ENCODE measurements around the gene IL17C. TPM values are rescaled to one million over a fixed set of nuclear protein-coding genes. Genes with fewer than 3 reads are reported as not detected.

Gene IL17C
- total and polyA plus RNA-seq, 3 donors from 2014 or later = 0.75 to 1.5 (median 0.99) TPM

DNA sequence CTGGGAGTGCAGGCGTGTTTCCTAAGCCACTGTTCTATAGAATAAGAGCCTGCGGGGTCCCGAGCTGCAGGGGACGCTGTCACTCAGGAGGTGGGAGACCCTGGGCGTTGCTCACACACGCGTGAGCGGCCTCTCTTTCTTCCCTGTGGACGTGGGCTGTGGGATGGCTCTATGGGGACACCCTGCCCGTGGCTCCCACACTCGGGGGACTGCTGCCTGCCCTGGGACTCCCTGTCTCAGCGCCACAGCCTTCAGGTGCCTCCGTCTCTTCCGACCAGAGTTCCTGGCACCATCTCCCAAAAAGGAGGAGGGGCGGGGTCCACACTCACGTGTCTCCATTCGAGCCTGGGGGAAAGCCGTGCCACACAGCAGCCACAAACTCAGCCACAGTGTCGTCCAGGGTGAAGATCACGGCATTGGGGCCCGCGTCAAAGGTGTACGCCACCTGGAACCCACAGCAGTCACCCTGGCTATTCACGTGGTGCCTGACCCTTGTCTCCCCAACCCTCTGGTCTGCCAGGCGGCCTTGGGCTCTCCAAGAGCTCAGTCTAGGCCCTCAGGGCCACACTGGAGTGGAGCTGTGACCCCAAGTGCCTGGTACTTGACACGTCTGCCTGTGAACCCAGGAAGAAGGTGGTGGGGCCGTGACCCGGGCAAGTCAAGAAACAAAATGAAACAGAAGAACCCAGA lies 16.1 kb downstream of the IL17C start:
- DNase-seq = no peak
- TF ChIP-seq, protein P1, sequence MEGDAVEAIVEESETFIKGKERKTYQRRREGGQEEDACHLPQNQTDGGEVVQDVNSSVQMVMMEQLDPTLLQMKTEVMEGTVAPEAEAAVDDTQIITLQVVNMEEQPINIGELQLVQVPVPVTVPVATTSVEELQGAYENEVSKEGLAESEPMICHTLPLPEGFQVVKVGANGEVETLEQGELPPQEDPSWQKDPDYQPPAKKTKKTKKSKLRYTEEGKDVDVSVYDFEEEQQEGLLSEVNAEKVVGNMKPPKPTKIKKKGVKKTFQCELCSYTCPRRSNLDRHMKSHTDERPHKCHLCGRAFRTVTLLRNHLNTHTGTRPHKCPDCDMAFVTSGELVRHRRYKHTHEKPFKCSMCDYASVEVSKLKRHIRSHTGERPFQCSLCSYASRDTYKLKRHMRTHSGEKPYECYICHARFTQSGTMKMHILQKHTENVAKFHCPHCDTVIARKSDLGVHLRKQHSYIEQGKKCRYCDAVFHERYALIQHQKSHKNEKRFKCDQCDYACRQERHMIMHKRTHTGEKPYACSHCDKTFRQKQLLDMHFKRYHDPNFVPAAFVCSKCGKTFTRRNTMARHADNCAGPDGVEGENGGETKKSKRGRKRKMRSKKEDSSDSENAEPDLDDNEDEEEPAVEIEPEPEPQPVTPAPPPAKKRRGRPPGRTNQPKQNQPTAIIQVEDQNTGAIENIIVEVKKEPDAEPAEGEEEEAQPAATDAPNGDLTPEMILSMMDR (IDR thresholded peaks at IDR 0.05) = no peak
- no peak for TF ChIP-seq POLR2A (IDR thresholded peaks at IDR 0.05)
- Histone ChIP-seq H3K9me3 (no peaks in the 10 kb centered on the region), H3K4me1 (peaks cover 5% of the 10 kb centered on the region), H3K27me3 (no peaks in the 10 kb centered on the region), H3K4me3 (no peak overlapping the region), H3K27ac (no peak overlapping the region), H3K36me3 (ENCODE audit: low read depth, missing control alignments) (no peaks in the 10 kb centered on the region)
- intact Hi-C loops (cut with DNase I; ENCODE audit: low total_unique reads) = no loop called here
- WGBS, 2 donors = 87 to 93% methylated on average over 15 to 28 of the region's 28 CpGs

DNA sequence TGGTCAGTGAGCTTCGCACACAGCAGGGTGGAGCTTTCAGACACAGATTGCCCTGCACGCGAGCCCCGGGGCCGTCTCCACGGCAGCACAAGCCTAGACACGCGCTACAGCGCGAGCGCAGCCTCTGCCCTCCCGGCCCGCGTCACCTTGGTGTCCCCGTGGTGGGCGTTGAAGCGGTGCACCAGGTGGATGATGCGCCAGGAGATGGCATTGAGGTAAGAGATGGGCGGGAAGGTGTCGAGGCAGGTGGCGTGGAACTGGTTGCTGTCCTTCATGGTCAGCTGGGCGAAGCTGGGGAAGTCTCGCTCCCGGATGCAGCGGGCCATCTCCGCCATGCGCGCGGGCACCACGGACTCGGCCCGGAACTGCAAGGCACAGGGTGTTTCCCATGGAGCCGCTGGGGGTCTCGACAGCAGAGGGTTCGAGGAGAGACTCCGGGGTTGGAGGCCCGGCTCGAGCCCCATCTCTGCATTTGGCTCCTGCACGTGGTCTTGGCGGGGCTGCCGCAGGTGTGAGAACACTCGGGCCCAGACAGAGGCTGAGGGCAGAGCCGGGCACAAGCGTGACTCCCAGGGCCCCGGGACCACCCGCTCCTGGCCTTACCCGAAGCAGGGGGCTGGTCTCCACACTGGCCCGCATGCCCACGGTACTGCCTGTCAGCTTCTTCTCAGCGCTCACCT lies 16.8 kb downstream of the IL17C start:
- Histone ChIP-seq H3K27ac (no peak overlapping the region), H3K36me3 (ENCODE audit: low read depth, missing control alignments) (no peaks in the 10 kb centered on the region), H3K4me3 (no peak overlapping the region), H3K9me3 (no peaks in the 10 kb centered on the region), H3K4me1 (peaks cover 5% of the 10 kb centered on the region), H3K27me3 (no peaks in the 10 kb centered on the region)
- intact Hi-C loops (cut with DNase I; ENCODE audit: low total_unique reads) = no loop called here
- WGBS, 2 donors = 95 to 96% methylated on average over 29 to 43 of the region's 50 CpGs
- TF ChIP-seq, protein P1 (IDR thresholded peaks at IDR 0.05) = no peak
- no peak for TF ChIP-seq POLR2A (IDR thresholded peaks at IDR 0.05)
- DNase-seq = no peak

DNA sequence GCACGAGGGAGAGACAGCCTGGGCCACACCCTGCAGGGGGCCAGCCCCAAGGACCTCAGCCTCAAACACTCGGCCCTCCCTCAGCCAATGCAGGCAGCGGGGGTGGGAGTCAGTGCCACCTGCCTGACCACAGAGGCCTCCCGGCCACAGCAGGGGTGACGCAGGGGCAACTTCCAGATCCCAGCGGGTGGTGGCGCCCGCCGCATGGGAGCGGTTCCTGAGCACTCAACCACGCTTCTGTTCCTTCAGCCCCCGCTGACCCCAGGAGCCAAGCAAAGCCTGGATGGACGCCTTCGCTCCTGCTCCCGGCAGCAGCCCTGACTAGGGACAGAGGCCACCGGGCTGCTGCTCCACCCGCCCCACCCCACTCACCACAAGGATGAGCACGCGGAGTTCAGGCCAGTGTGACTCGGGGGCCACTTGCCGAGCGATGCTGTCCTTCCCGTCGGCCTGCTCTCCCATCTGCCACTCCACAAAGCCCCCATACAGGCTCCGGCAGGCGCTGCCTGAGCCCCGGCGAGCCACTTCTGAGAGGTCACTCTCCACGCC lies 17.4 kb downstream of the IL17C start:
- no peak for TF ChIP-seq POLR2A (IDR thresholded peaks at IDR 0.05)
- TF ChIP-seq, protein P1 (IDR thresholded peaks at IDR 0.05) = no peak
- no peak for DNase-seq
- H3K36me3 ChIP-seq (ENCODE audit: low read depth, missing control alignments) = no peaks in the 10 kb centered on the region
- H3K9me3 ChIP-seq = no peaks in the 10 kb centered on the region
- H3K27ac ChIP-seq = no peak overlapping the region
- H3K27me3 ChIP-seq = no peaks in the 10 kb centered on the region
- H3K4me3 ChIP-seq = no peak overlapping the region
- WGBS, 2 donors = 80 to 94% methylated on average over 1 to 23 of the region's 29 CpGs
- intact Hi-C loops (cut with DNase I; ENCODE audit: low total_unique reads) = no loop called here
- peaks cover 5% of the 10 kb centered on the region for H3K4me1 ChIP-seq

DNA sequence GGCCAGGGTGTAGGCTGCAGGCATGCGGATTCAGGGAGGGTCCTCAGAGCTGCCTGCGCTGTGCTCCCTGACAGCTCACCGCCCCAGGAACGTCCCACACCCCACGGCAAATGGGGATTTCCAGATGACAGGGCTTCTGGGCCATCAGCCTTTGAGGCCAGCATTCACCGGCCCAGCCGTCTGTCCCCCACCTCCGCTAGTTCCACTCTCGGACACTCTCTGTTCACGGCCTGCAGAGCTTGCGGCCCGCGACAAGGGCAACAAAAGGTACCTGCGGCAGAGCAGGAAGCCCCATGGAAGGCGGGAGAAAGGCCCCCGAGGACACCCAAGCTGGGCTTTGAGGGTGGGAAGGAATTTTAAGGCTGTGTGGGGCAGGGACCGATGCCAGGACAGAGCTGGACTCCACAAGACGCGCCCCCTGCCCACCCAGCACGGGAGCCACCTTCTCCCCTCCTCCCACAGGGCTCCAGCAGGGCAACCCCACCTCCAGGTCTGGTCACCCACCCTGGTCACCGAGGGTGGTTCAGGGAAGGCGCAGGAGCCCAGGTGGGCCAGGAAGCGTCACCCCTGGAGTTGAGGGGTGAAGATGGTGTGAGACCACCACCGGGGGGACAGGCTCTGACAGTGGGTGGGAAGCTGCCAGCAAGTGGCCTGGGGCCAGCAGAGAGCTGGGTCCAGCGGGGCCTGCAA lies 18.1 kb downstream of the IL17C start:
- WGBS, 2 donors = 87% methylated on average over 16 to 25 of the region's 25 CpGs

More for the DNA sequence above, 18.1 kb downstream of the IL17C start:
- H3K27ac ChIP-seq = no peak overlapping the region
- no peaks in the 10 kb centered on the region for H3K9me3 ChIP-seq
- H3K4me1 ChIP-seq = no peaks in the 10 kb centered on the region
- no peak for DNase-seq
- no peaks in the 10 kb centered on the region for H3K27me3 ChIP-seq
- intact Hi-C loops (cut with DNase I; ENCODE audit: low total_unique reads) = no loop called here
- TF ChIP-seq POLR2A (IDR thresholded peaks at IDR 0.05) = no peak
- TF ChIP-seq, protein P1 (IDR thresholded peaks at IDR 0.05) = no peak
- H3K36me3 ChIP-seq (ENCODE audit: low read depth, missing control alignments) = no peaks in the 10 kb centered on the region
- H3K4me3 ChIP-seq = no peak overlapping the region

Data from testis (tissue), 3 donors.